Measurements from ENCODE around the gene NUDT22.

DNA sequence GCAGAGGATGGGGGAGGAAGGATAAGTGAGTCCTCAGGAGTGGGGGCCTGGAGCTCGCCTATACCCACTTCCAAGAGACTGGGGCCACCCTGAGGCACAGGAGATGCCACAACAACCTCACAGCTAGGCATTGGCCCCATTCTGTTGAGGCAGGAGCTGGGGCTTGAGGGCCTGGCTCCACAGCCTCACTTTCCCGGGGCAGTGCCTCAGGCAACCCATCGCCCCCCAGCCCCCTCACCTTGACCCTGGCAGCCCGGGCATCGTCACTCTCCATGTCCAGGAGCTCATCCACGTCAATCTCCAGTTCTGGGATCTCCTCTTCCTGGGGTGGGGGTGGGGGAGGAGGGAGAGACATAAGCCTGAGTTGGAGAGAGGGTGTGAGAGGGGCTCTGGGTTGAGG, 18.9 kb downstream of the NUDT22 start:
- TF ChIP-seq, protein P1, sequence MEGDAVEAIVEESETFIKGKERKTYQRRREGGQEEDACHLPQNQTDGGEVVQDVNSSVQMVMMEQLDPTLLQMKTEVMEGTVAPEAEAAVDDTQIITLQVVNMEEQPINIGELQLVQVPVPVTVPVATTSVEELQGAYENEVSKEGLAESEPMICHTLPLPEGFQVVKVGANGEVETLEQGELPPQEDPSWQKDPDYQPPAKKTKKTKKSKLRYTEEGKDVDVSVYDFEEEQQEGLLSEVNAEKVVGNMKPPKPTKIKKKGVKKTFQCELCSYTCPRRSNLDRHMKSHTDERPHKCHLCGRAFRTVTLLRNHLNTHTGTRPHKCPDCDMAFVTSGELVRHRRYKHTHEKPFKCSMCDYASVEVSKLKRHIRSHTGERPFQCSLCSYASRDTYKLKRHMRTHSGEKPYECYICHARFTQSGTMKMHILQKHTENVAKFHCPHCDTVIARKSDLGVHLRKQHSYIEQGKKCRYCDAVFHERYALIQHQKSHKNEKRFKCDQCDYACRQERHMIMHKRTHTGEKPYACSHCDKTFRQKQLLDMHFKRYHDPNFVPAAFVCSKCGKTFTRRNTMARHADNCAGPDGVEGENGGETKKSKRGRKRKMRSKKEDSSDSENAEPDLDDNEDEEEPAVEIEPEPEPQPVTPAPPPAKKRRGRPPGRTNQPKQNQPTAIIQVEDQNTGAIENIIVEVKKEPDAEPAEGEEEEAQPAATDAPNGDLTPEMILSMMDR (conservative IDR thresholded peaks at IDR 0.05; ENCODE audit: low read depth, low read length), result no peak
- TF ChIP-seq EZH2 (IDR thresholded peaks at IDR 0.05; ENCODE audit: borderline replicate concordance, low read depth, low read length, poor library complexity, severe bottlenecking), result no peak

All from A673 (cell line).